ENCODE data around the gene BCL11B.

BCL11B gene

GRCh38 chr14:99129998-99130397 lies 142.0 kb downstream of the BCL11B start:
- no peak overlapping the region for H3K4me3 ChIP-seq (ENCODE audit: low read length)
- H3K27me3 ChIP-seq (ENCODE audit: control insufficient read depth, insufficient read depth, low read length) = no peaks in the 10 kb centered on the region

GRCh38 chr14:99129211-99129696 lies 142.7 kb downstream of the BCL11B start:
- H3K36me3 ChIP-seq (ENCODE audit: control insufficient read depth, insufficient read depth, low read length) = no peaks in the 10 kb centered on the region
- no peaks in the 10 kb centered on the region for H3K27me3 ChIP-seq (ENCODE audit: control insufficient read depth, insufficient read depth, low read length)
- H3K9me3 ChIP-seq (ENCODE audit: control insufficient read depth, low read length) = no peaks in the 10 kb centered on the region
- H3K9ac ChIP-seq (ENCODE audit: low read length) = no peak overlapping the region
- no peak overlapping the region for H3K4me3 ChIP-seq (ENCODE audit: low read length)
- H3K4me1 ChIP-seq (ENCODE audit: control insufficient read depth, insufficient read depth, low read length) = peaks cover 4% of the 10 kb centered on the region

More at GRCh38 chr14:99129998-99130397, 142.0 kb downstream of the BCL11B start:
- H3K4me1 ChIP-seq (ENCODE audit: control insufficient read depth, insufficient read depth, low read length) = peaks cover 4% of the 10 kb centered on the region
- H3K36me3 ChIP-seq (ENCODE audit: control insufficient read depth, insufficient read depth, low read length) = no peaks in the 10 kb centered on the region
- H3K9ac ChIP-seq (ENCODE audit: low read length) = no peak overlapping the region
- no peaks in the 10 kb centered on the region for H3K9me3 ChIP-seq (ENCODE audit: control insufficient read depth, low read length)

GRCh38 chr14:99128185-99128584 lies 143.8 kb downstream of the BCL11B start:
- H3K9ac ChIP-seq (ENCODE audit: low read length) = no peak overlapping the region
- peaks cover 4% of the 10 kb centered on the region for H3K4me1 ChIP-seq (ENCODE audit: control insufficient read depth, insufficient read depth, low read length)
- H3K4me3 ChIP-seq (ENCODE audit: low read length) = no peak overlapping the region
- no peaks in the 10 kb centered on the region for H3K27me3 ChIP-seq (ENCODE audit: control insufficient read depth, insufficient read depth, low read length)
- no peaks in the 10 kb centered on the region for H3K9me3 ChIP-seq (ENCODE audit: control insufficient read depth, low read length)
- H3K36me3 ChIP-seq (ENCODE audit: control insufficient read depth, insufficient read depth, low read length) = no peaks in the 10 kb centered on the region

- Histone ChIP-seq H3K4me1 (ENCODE audit: control insufficient read depth, insufficient read depth, low read length) (peaks cover 4% of the 10 kb centered on the region), H3K9me3 (ENCODE audit: control insufficient read depth, low read length) (no peaks in the 10 kb centered on the region), H3K4me3 (ENCODE audit: low read length) (no peak overlapping the region), H3K27me3 (ENCODE audit: control insufficient read depth, insufficient read depth, low read length) (no peaks in the 10 kb centered on the region), H3K36me3 (ENCODE audit: control insufficient read depth, insufficient read depth, low read length) (no peaks in the 10 kb centered on the region), H3K9ac (ENCODE audit: low read length) (no peak overlapping the region)
Measured at GRCh38 chr14:99127651-99128167, 144.3 kb downstream of the BCL11B start.

- no peak overlapping the region for H3K4me3 ChIP-seq (ENCODE audit: low read length)
- no peaks in the 10 kb centered on the region for H3K27me3 ChIP-seq (ENCODE audit: control insufficient read depth, insufficient read depth, low read length)
- H3K36me3 ChIP-seq (ENCODE audit: control insufficient read depth, insufficient read depth, low read length) = no peaks in the 10 kb centered on the region
- peaks cover 4% of the 10 kb centered on the region for H3K4me1 ChIP-seq (ENCODE audit: control insufficient read depth, insufficient read depth, low read length)
- no peaks in the 10 kb centered on the region for H3K9me3 ChIP-seq (ENCODE audit: control insufficient read depth, low read length)
- H3K9ac ChIP-seq (ENCODE audit: low read length) = no peak overlapping the region
Measured at GRCh38 chr14:99125616-99126431, 146.2 kb downstream of the BCL11B start.

- Histone ChIP-seq H3K4me3 (ENCODE audit: low read length) (no peak overlapping the region), H3K9ac (ENCODE audit: low read length) (no peak overlapping the region), H3K9me3 (ENCODE audit: control insufficient read depth, low read length) (no peaks in the 10 kb centered on the region), H3K4me1 (ENCODE audit: control insufficient read depth, insufficient read depth, low read length) (peaks cover 4% of the 10 kb centered on the region), H3K36me3 (ENCODE audit: control insufficient read depth, insufficient read depth, low read length) (no peaks in the 10 kb centered on the region), H3K27me3 (ENCODE audit: control insufficient read depth, insufficient read depth, low read length) (no peaks in the 10 kb centered on the region)
Measured at GRCh38 chr14:99125113-99125512, 146.9 kb downstream of the BCL11B start.

GRCh38 chr14:99124482-99125105 lies 147.4 kb downstream of the BCL11B start:
- no peak overlapping the region for H3K9ac ChIP-seq (ENCODE audit: low read length)
- no peaks in the 10 kb centered on the region for H3K36me3 ChIP-seq (ENCODE audit: control insufficient read depth, insufficient read depth, low read length)
- no peaks in the 10 kb centered on the region for H3K9me3 ChIP-seq (ENCODE audit: control insufficient read depth, low read length)
- no peak overlapping the region for H3K4me3 ChIP-seq (ENCODE audit: low read length)
- no peaks in the 10 kb centered on the region for H3K27me3 ChIP-seq (ENCODE audit: control insufficient read depth, insufficient read depth, low read length)
- peaks cover 4% of the 10 kb centered on the region for H3K4me1 ChIP-seq (ENCODE audit: control insufficient read depth, insufficient read depth, low read length)

GRCh38 chr14:99123208-99123870 lies 148.7 kb downstream of the BCL11B start:
- Histone ChIP-seq H3K9me3 (ENCODE audit: control insufficient read depth, low read length) (no peaks in the 10 kb centered on the region), H3K9ac (ENCODE audit: low read length) (no peak overlapping the region), H3K4me1 (ENCODE audit: control insufficient read depth, insufficient read depth, low read length) (peaks cover 4% of the 10 kb centered on the region), H3K36me3 (ENCODE audit: control insufficient read depth, insufficient read depth, low read length) (no peaks in the 10 kb centered on the region), H3K4me3 (ENCODE audit: low read length) (no peak overlapping the region), H3K27me3 (ENCODE audit: control insufficient read depth, insufficient read depth, low read length) (peaks cover 7% of the 10 kb centered on the region)

- Histone ChIP-seq H3K9me3 (ENCODE audit: control insufficient read depth, low read length) (no peaks in the 10 kb centered on the region), H3K9ac (ENCODE audit: low read length) (no peak overlapping the region), H3K4me3 (ENCODE audit: low read length) (no peak overlapping the region), H3K36me3 (ENCODE audit: control insufficient read depth, insufficient read depth, low read length) (no peaks in the 10 kb centered on the region), H3K4me1 (ENCODE audit: control insufficient read depth, insufficient read depth, low read length) (no peaks in the 10 kb centered on the region), H3K27me3 (ENCODE audit: control insufficient read depth, insufficient read depth, low read length) (peaks cover 13% of the 10 kb centered on the region)
Measured at GRCh38 chr14:99122521-99123125, 149.4 kb downstream of the BCL11B start.

GRCh38 chr14:99121319-99121875 lies 150.6 kb downstream of the BCL11B start:
- Histone ChIP-seq H3K4me3 (ENCODE audit: low read length) (no peak overlapping the region), H3K9me3 (ENCODE audit: control insufficient read depth, low read length) (no peaks in the 10 kb centered on the region), H3K27me3 (ENCODE audit: control insufficient read depth, insufficient read depth, low read length) (peaks cover 15% of the 10 kb centered on the region), H3K9ac (ENCODE audit: low read length) (no peak overlapping the region), H3K4me1 (ENCODE audit: control insufficient read depth, insufficient read depth, low read length) (no peaks in the 10 kb centered on the region), H3K36me3 (ENCODE audit: control insufficient read depth, insufficient read depth, low read length) (no peaks in the 10 kb centered on the region)

- H3K27me3 ChIP-seq (ENCODE audit: control insufficient read depth, insufficient read depth, low read length) = peaks cover 15% of the 10 kb centered on the region
Measured at GRCh38 chr14:99120526-99121318, 151.3 kb downstream of the BCL11B start.

More at GRCh38 chr14:99120526-99121318, 151.3 kb downstream of the BCL11B start:
- H3K9me3 ChIP-seq (ENCODE audit: control insufficient read depth, low read length) = no peaks in the 10 kb centered on the region
- H3K36me3 ChIP-seq (ENCODE audit: control insufficient read depth, insufficient read depth, low read length) = no peaks in the 10 kb centered on the region
- H3K9ac ChIP-seq (ENCODE audit: low read length) = no peak overlapping the region
- H3K4me3 ChIP-seq (ENCODE audit: low read length) = no peak overlapping the region
- H3K4me1 ChIP-seq (ENCODE audit: control insufficient read depth, insufficient read depth, low read length) = no peaks in the 10 kb centered on the region

Measured in mucosa of stomach (tissue), 1 donor.